Measurements from ENCODE around the gene KBTBD7. TPM values are rescaled to one million over a fixed set of nuclear protein-coding genes. Genes with fewer than 3 reads are reported as not detected.

The KBTBD7 gene
- total RNA-seq, 1 experiment from 2014 or later = 10.5 TPM

DNA sequence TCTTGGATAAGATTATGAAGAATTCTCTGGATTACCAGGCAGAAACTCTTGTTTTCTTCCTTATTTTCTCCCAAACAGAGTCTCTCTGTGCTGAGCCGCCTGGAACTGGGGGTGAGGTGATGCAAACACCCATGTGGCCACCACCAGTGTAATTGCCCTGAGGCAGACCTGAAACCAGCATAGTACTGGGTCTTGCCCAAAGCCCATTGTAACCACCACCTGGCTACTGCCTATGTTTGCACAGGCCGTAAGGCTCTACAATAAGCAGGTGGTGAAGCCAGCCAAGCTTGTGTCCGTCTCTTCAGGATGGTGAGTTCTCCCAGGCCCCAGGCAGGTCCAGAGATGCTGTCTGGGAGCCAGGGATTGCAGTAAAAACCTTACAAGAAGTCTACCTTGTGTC lies 18.9 kb upstream of the KBTBD7 start:
- Histone ChIP-seq H3K9me3 (peaks cover 14% of the 10 kb centered on the region), H3K36me3 (ENCODE audit: control insufficient read depth, insufficient read depth, low read length) (no peaks in the 10 kb centered on the region; the same call in none of the 2 replicates), H3K4me1 (no peaks in the 10 kb centered on the region), H3K4me3 (ENCODE audit: low read depth, low read length) (no peak overlapping the region), H3K27me3 (replicated peaks; ENCODE audit: control insufficient read depth, insufficient read depth, low read length) (no peaks in the 10 kb centered on the region)
- POLR2A ChIA-PET = no interaction called here
- intact Hi-C loops (cut with micrococcal nuclease; ENCODE audit: unreplicated experiment) = no loop called here
- peaks cover 28% of the 10 kb centered on the region for H3K9me3 Mint-ChIP-seq (ENCODE audit: unreplicated experiment)
- no peak for DNase-seq
- H3K4me1 Mint-ChIP-seq (ENCODE audit: low read depth, unreplicated experiment) = no peaks in the 10 kb centered on the region
- CTCF ChIA-PET = interaction anchor here (0.6 kb wide), 1 partner anchor 14 kb away, joined by 3 read pairs; no protein-coding TSS in a partner anchor
- peaks cover 6% of the 10 kb centered on the region for H3K36me3 Mint-ChIP-seq (ENCODE audit: insufficient read depth, unreplicated experiment)
- no peak overlapping the region for H3K27ac Mint-ChIP-seq (ENCODE audit: unreplicated experiment)
- no peaks in the 10 kb centered on the region for H3K27me3 Mint-ChIP-seq (ENCODE audit: insufficient read depth, unreplicated experiment)
- no peak overlapping the region for H3K4me3 Mint-ChIP-seq (ENCODE audit: unreplicated experiment)
- no TSS peak for BruUV-seq (replicated peaks)
- TF ChIP-seq, protein P1, sequence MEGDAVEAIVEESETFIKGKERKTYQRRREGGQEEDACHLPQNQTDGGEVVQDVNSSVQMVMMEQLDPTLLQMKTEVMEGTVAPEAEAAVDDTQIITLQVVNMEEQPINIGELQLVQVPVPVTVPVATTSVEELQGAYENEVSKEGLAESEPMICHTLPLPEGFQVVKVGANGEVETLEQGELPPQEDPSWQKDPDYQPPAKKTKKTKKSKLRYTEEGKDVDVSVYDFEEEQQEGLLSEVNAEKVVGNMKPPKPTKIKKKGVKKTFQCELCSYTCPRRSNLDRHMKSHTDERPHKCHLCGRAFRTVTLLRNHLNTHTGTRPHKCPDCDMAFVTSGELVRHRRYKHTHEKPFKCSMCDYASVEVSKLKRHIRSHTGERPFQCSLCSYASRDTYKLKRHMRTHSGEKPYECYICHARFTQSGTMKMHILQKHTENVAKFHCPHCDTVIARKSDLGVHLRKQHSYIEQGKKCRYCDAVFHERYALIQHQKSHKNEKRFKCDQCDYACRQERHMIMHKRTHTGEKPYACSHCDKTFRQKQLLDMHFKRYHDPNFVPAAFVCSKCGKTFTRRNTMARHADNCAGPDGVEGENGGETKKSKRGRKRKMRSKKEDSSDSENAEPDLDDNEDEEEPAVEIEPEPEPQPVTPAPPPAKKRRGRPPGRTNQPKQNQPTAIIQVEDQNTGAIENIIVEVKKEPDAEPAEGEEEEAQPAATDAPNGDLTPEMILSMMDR (IDR thresholded peaks at IDR 0.05; ENCODE audit: insufficient read depth in 1 of 2, low read depth in 1 of 2, low read length in 1 of 2, severe bottlenecking in 1 of 2, unreplicated experiment in 1 of 2) = no peak

DNA sequence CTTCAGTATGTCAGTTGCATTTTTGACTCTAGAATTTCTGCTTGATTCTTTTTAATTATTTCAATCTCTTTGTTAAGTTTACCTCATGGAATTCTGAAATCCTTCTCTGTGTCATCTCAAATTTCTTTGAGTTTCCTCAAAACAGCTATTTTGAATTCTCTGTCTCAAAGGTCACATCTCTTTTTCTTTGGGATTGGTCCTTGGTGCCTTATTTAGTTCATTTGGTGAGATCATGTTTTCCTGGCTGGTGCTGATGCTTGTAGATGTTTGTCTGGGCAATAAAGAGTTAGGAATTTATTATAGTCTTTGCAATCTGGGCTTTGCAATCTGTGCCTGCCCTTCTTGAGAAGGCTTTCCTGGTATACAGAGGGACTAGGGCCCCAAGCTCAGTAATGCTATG lies 18.5 kb upstream of the KBTBD7 start:
- H3K4me1 Mint-ChIP-seq (ENCODE audit: low read depth, unreplicated experiment) = no peaks in the 10 kb centered on the region
- Histone ChIP-seq H3K9me3 (peaks cover 14% of the 10 kb centered on the region), H3K4me3 (ENCODE audit: low read depth, low read length) (no peak overlapping the region), H3K4me1 (no peaks in the 10 kb centered on the region), H3K36me3 (ENCODE audit: control insufficient read depth, insufficient read depth, low read length) (no peaks in the 10 kb centered on the region; the same call in none of the 2 replicates), H3K27me3 (replicated peaks; ENCODE audit: control insufficient read depth, insufficient read depth, low read length) (no peaks in the 10 kb centered on the region)
- no peak overlapping the region for H3K27ac Mint-ChIP-seq (ENCODE audit: unreplicated experiment)
- H3K27me3 Mint-ChIP-seq (ENCODE audit: insufficient read depth, unreplicated experiment) = no peaks in the 10 kb centered on the region
- ChIA-PET POLR2A (no interaction called here), CTCF (no interaction called here)
- intact Hi-C loops (cut with micrococcal nuclease; ENCODE audit: unreplicated experiment) = no loop called here
- H3K4me3 Mint-ChIP-seq (ENCODE audit: unreplicated experiment) = no peak overlapping the region
- BruUV-seq (replicated peaks) = no TSS peak
- TF ChIP-seq, protein P1 (IDR thresholded peaks at IDR 0.05; ENCODE audit: insufficient read depth in 1 of 2, low read depth in 1 of 2, low read length in 1 of 2, severe bottlenecking in 1 of 2, unreplicated experiment in 1 of 2) = no peak
- H3K36me3 Mint-ChIP-seq (ENCODE audit: insufficient read depth, unreplicated experiment) = peaks cover 6% of the 10 kb centered on the region
- peaks cover 28% of the 10 kb centered on the region for H3K9me3 Mint-ChIP-seq (ENCODE audit: unreplicated experiment)
- no peak for DNase-seq

DNA sequence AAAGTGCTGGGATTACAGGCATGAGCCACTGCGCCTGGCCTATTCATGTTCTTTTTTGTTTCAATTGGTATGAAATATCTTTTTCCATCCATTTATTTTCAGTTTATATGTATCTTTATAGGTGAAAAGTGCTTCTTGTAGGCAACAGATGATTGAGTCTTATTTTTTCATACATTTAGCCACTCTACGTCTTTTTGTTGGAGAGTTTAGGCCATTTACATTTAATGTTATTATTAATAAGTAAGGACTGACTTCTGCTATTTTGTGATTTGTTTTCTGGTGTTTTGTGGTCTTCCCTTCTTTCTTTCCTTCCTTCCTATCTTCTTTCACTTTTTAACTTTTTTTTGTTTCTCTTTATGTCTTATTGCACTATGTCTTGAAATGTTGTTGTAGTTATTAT lies 16.7 kb upstream of the KBTBD7 start:
- H3K27ac Mint-ChIP-seq (ENCODE audit: unreplicated experiment) = no peak overlapping the region
- H3K4me1 Mint-ChIP-seq (ENCODE audit: low read depth, unreplicated experiment) = no peaks in the 10 kb centered on the region
- H3K9me3 Mint-ChIP-seq (ENCODE audit: unreplicated experiment) = peaks cover 35% of the 10 kb centered on the region
- peaks cover 6% of the 10 kb centered on the region for H3K36me3 Mint-ChIP-seq (ENCODE audit: insufficient read depth, unreplicated experiment)
- Histone ChIP-seq H3K27me3 (replicated peaks; ENCODE audit: control insufficient read depth, insufficient read depth, low read length) (no peaks in the 10 kb centered on the region), H3K9me3 (peaks cover 11% of the 10 kb centered on the region), H3K36me3 (ENCODE audit: control insufficient read depth, insufficient read depth, low read length) (no peaks in the 10 kb centered on the region; the same call in none of the 2 replicates), H3K4me3 (ENCODE audit: low read depth, low read length) (no peak overlapping the region), H3K4me1 (no peaks in the 10 kb centered on the region)
- POLR2A ChIA-PET = no interaction called here
- intact Hi-C loops (cut with micrococcal nuclease; ENCODE audit: unreplicated experiment) = no loop called here
- TF ChIP-seq, protein P1 (IDR thresholded peaks at IDR 0.05; ENCODE audit: insufficient read depth in 1 of 2, low read depth in 1 of 2, low read length in 1 of 2, severe bottlenecking in 1 of 2, unreplicated experiment in 1 of 2) = no peak
- CTCF ChIA-PET = no interaction called here
- BruUV-seq (replicated peaks) = no TSS peak
- no peaks in the 10 kb centered on the region for H3K27me3 Mint-ChIP-seq (ENCODE audit: insufficient read depth, unreplicated experiment)
- no peak overlapping the region for H3K4me3 Mint-ChIP-seq (ENCODE audit: unreplicated experiment)
- no peak for DNase-seq
